GM12875 (cell line): Measurements from ENCODE around the gene CDC42EP3.

Experiments
- H3K4me3 ChIP-seq: one replicate; pipeline ENCODE4 v1.5.1; 2011; ENCODE audit warnings: low read depth, low read length, control low read depth
- CTCF ChIP-seq: IDR thresholded peaks from 2 replicates; pipeline ENCODE4 v1.5.1; 2011; ENCODE audit warnings: low read depth, mild to moderate bottlenecking, control low read depth, inconsistent platforms, low read length, moderate library complexity, borderline replicate concordance; ENCODE audit not compliant: insufficient read depth

CDC42EP3 gene

GRCh38 chr2:37665604-37666362, 5.7 kb downstream of the CDC42EP3 start:
- no peak overlapping the region for H3K4me3 ChIP-seq
- no peak for TF ChIP-seq CTCF

DNA sequence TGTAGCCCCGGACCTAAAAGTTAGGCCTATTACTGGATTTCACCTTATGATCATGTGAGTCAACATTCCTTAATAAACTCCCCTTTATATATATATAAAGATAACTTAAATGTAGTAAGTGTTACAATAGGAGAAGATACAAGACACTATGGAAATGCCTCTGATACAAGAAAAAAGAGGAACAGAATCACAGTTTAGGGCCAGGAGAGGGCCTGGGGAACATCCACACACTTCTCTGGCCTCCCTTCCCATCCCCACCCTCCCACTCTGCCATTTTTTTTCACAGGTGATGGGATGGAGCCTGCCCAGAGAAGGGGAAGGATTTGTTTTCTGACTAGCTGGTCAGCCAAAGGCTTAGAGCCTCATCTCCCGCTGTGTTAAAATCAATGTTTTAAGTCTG, 6.4 kb downstream of the CDC42EP3 start:
- TF ChIP-seq CTCF, result no peak
- H3K4me3 ChIP-seq, result no peak overlapping the region

- TF ChIP-seq CTCF, result no peak
- H3K4me3 ChIP-seq, result no peak overlapping the region
Measured at GRCh38 chr2:37664231-37664643, 7.2 kb downstream of the CDC42EP3 start.

- no peak overlapping the region for H3K4me3 ChIP-seq
- no peak for TF ChIP-seq CTCF
Measured at GRCh38 chr2:37663390-37663789, 8.1 kb downstream of the CDC42EP3 start.

DNA sequence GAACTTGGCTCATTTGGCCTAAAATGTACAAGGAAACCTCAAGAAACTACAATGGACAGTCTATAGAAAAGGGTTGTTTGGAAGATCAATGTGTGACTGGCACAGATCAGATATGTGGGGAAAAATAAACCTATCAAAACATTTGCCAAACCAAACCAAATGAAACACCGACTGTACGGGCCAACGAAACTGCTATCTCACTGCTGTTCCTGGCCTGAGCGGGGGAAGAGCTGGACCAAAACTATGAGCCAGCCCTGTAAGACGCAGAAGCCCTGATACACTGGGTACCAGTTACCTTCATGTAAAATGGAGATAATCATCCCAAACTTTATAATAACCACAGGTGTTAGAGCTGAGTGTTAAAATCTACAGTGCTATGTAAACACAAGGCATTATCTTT, 11.7 kb downstream of the CDC42EP3 start:
- no peak for TF ChIP-seq CTCF
- H3K4me3 ChIP-seq, result no peak overlapping the region

GRCh38 chr2:37658682-37659081, 12.8 kb downstream of the CDC42EP3 start:
- H3K4me3 ChIP-seq, result no peak overlapping the region
- TF ChIP-seq CTCF, result no peak

DNA sequence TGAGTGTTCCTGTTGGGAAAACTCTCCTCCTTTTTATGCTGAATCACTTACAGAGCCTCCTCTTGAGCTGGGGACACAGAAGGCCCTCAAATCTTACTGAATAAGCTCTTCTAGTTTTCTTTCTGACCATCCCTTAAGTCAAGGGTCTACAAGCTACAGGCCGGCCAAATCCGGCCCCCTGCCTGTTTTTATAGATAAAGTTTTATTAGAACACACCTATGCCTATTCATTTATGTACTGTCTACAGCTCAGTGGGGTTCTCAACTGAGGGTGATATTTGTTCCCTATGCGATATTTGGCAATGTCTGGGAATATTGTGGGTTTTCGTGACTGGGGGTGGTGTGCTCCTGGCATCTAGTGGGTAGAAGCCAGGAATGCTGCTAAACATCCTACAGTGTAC, 14.0 kb downstream of the CDC42EP3 start:
- no peak for TF ChIP-seq CTCF
- no peak overlapping the region for H3K4me3 ChIP-seq
